Kidney (tissue), 14 donors: ENCODE data around the gene RBM47. TPM values are rescaled to one million over a fixed set of nuclear protein-coding genes. Genes with fewer than 3 reads are reported as not detected.
"Not testable (repeated sequence)": the region's sequence is repeated elsewhere in the genome, so short reads cannot be mapped to it uniquely, and the experiment has no call there.

ENCODE experiments used
- DNase-seq, 5 donors: peaks; one replicate each; pipeline ENCODE4 v3.0.0-alpha.2; 2013 to 2020
- FAIRE-seq: peaks from 2 replicates; lab custom pipeline; 2012; peaks lifted over from hg19 to GRCh38; lab: Jason Lieb, UNC
- H3K27ac ChIP-seq, 2 donors: one replicate each; pipeline ENCODE4 v1.7.0; 2013; ENCODE audit warnings: low read depth in 2 of 2, low read length in 2 of 2, inconsistent platforms in 1 of 2
- H3K27me3 ChIP-seq: one replicate; pipeline ENCODE4 v1.7.1; 2013; ENCODE audit warnings: low read length, inconsistent platforms; ENCODE audit not compliant: control insufficient read depth, insufficient read depth
- H3K36me3 ChIP-seq, 3 donors: one replicate each; pipeline versions ENCODE4 v1.7.0 to v1.7.1; 2013; ENCODE audit warnings: low read length in 3 of 3, control low read depth in 1 of 3, inconsistent platforms in 1 of 3; ENCODE audit not compliant: insufficient read depth in 3 of 3, control insufficient read depth in 2 of 3
- H3K4me1 ChIP-seq, 3 donors: one replicate each; pipeline versions ENCODE4 v1.7.0 to v1.7.1; 2013; ENCODE audit warnings: low read length in 3 of 3, inconsistent platforms in 1 of 3, low read depth in 1 of 3; ENCODE audit not compliant: control insufficient read depth in 2 of 3, insufficient read depth in 2 of 3
- H3K4me3 ChIP-seq, 3 donors: one replicate each; pipeline versions ENCODE4 v1.7.0 to v1.8.1; 2013; ENCODE audit warnings: low read length in 3 of 3, control low read depth in 1 of 3, inconsistent platforms in 1 of 3
- H3K9ac ChIP-seq, 3 donors: one replicate each; pipeline versions ENCODE4 v1.7.0 to v1.7.1; 2013; ENCODE audit warnings: low read length in 3 of 3, control low read depth in 1 of 3, inconsistent platforms in 1 of 3
- H3K9me3 ChIP-seq, 3 donors: one replicate each; pipeline versions ENCODE4 v1.7.0 to v1.7.1; 2013; ENCODE audit warnings: low read length in 3 of 3, control low read depth in 1 of 3, inconsistent platforms in 1 of 3; ENCODE audit not compliant: control insufficient read depth in 2 of 3, insufficient read depth in 1 of 3
- CTCF ChIP-seq: IDR thresholded peaks from 3 replicates; pipeline ENCODE4 v1.5.1; 2012; ENCODE audit warnings: mild to moderate bottlenecking, moderate library complexity, borderline replicate concordance; ENCODE audit not compliant: insufficient read depth; ENCODE audit errors: extremely low read depth
- intact Hi-C: fragments of 100-400 bp; cut with DNase I; formaldehyde crosslinking; loops from one replicate; pipeline ENCODE4 v1.11.1; 2022
- polyA plus RNA-seq: library from polyadenylated mRNA; stranded (reverse); fragments of 350-450 nt; fragmentation: Illumina TruSeq; extraction: RNeasy Lipid Tissue Mini Kit (QIAGEN cat#74804); gene quantifications from one replicate; pipeline ENCODE4 v1.2.3, GENCODE V29; 2014; ENCODE audit warnings: low read depth, low replicate concordance; ENCODE audit not compliant: insufficient read depth
- total RNA-seq: library from RNA; stranded (reverse); fragmentation: NEBNext Ultra II Directional; extraction: Animal tissue kit (Norgen Biotek cat#: 25700); gene quantifications from one replicate; pipeline ENCODE4 v1.2.1, GENCODE V29; 2021
- donor health status: control.
- donor health status: control.
- donor health status: control.
- donor health status: control.
- donor health status: control.
- donor health status: DM: yes; HTN: yes; CAD: no.
- donor health status: Normal renal cell carcinoma (clear cell type).

Gene RBM47
- total and polyA plus RNA-seq, 2 donors from 2014 or later, result 61.5 to 124 TPM

GRCh38 chr4:40437741-40438383, 191.8 kb downstream of the RBM47 start:
- H3K27ac ChIP-seq, result peak overlapping the region; percentile 8 to 59
- FAIRE-seq (no peak), DNase-seq (no peak)
- no peak overlapping the region for H3K9ac ChIP-seq
- peaks cover 0 to 25% (median 23%) of the 10 kb centered on the region in 3 donors for H3K4me1 ChIP-seq
- H3K4me3 ChIP-seq, result no peak overlapping the region
- H3K9me3 ChIP-seq, result no peaks in the 10 kb centered on the region
- TF ChIP-seq CTCF, result no peak
- intact Hi-C loops, result no loop called here
- no peaks in the 10 kb centered on the region for H3K27me3 ChIP-seq
- H3K36me3 ChIP-seq, result peaks cover 0 to 25% (median 8%) of the 10 kb centered on the region in 3 donors

- FAIRE-seq, H3K27me3 ChIP-seq, H3K4me3 ChIP-seq, H3K9ac ChIP-seq, DNase-seq, intact Hi-C loops, H3K9me3 ChIP-seq: not testable (repeated sequence)
- H3K36me3 ChIP-seq, result peaks cover 0 to 44% (median 10%) of the 10 kb centered on the region in 3 donors
- peak overlapping the region; percentile 47 to 65 for H3K27ac ChIP-seq
- H3K4me1 ChIP-seq, result peaks cover 0 to 25% (median 23%) of the 10 kb centered on the region in 3 donors
Observed at GRCh38 chr4:40435306-40435705, 194.4 kb downstream of the RBM47 start.

DNA sequence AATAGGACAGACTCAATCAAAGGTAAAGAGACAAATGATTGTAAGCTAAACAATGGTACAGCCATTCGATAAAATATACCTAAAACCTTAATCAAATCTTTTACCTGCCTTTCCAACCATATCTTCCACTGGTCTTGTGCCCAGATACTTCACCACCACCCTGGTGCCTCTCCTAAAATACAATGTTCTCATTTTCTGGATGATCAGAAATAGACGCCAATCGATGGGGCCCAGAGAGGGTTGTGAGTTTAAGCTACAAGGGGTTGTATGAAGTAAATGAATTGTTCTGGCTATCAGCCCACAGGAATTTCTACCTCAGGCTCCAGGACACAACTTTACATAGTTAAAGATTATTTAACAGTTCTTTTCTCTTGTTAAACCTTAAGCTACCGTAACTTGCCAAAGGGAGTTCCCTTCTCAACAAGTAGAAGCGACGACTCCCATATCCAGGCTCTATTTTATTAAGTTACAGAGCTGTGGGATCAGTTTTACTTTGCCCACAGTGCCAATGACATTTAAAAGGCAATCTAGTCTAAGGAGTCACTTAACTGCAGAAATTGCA, 195.5 kb downstream of the RBM47 start:
- no peak for TF ChIP-seq CTCF
- FAIRE-seq, result peak; percentile 86
- Histone ChIP-seq H3K4me1 (peaks cover 0 to 25% (median 23%) of the 10 kb centered on the region in 3 donors), H3K27ac (peak overlapping the region in 1 of 2 donors; percentile 70), H3K36me3 (peaks cover 0 to 51% (median 10%) of the 10 kb centered on the region in 3 donors), H3K9ac (peak overlapping the region in 1 of 3 donors; percentile 49), H3K4me3 (no peak overlapping the region), H3K9me3 (no peaks in the 10 kb centered on the region), H3K27me3 (no peaks in the 10 kb centered on the region)
- intact Hi-C loops, result no loop called here
- DNase-seq, result peak in 2 of 5 donors; percentile 33 to 49

- Histone ChIP-seq H3K27ac (peak overlapping the region in 1 of 2 donors; percentile 24), H3K36me3 (peaks cover 0 to 56% (median 7%) of the 10 kb centered on the region in 3 donors), H3K9ac (no peak overlapping the region), H3K4me1 (peaks cover 0 to 28% (median 20%) of the 10 kb centered on the region in 3 donors), H3K27me3 (no peaks in the 10 kb centered on the region), H3K9me3 (no peaks in the 10 kb centered on the region), H3K4me3 (no peak overlapping the region)
- no peak for TF ChIP-seq CTCF
- intact Hi-C loops, result no loop called here
- FAIRE-seq, result no peak
- DNase-seq, result no peak
Observed at GRCh38 chr4:40432504-40432903, 197.2 kb downstream of the RBM47 start.

- H3K36me3 ChIP-seq, result peaks cover 0 to 60% (median 10%) of the 10 kb centered on the region in 3 donors
- H3K4me1 ChIP-seq, H3K9ac ChIP-seq, H3K9me3 ChIP-seq, H3K27ac ChIP-seq, DNase-seq, H3K4me3 ChIP-seq, intact Hi-C loops, FAIRE-seq, H3K27me3 ChIP-seq: not testable (repeated sequence)
Observed at GRCh38 chr4:40427871-40428270, 201.8 kb downstream of the RBM47 start.
